Activated CD4-positive, CD25-positive, alpha-beta regulatory T cell treated with anti-CD3 and anti-CD28 coated beads, Interleukin-2, amount 50 U/mL, for 24 hours (primary cell): ENCODE data around the gene USH1C.

Experiments
- ATAC-seq, 2 donors: fragments of 150-1000 bp; cut with Tn5 transposase; one replicate each; pipeline ENCODE4 v1.10.0; 2021; ENCODE audit warnings: mild to moderate bottlenecking in 1 of 2, moderate library complexity in 1 of 2

The USH1C gene

DNA sequence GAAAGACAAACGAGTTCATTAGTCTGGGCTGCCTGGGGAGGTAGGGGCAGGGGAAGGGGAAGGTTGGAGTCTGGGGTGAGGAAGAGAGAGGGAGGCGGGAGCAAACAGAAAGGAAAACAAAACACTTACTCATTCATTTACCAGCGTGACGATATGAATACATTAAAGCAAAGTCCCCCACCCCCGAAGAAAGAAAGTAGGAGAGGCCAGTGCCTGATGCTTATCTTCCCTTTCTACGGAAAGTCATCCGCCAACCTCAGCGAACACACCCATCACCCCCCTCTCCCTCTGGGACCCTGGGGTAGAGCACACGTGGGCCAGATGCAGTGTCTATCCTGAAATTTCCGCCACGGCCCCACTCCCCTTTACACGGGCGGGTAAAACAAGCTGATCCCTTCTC lies 81.3 kb downstream of the USH1C start:
- ATAC-seq = no peak

GRCh38 chr11:17460406-17460805 lies 83.8 kb downstream of the USH1C start:
- no peak for ATAC-seq

- no peak for ATAC-seq
Observed at GRCh38 chr11:17459236-17459896, 84.8 kb downstream of the USH1C start.

- no peak for ATAC-seq
Observed at GRCh38 chr11:17458268-17458667, 85.9 kb downstream of the USH1C start.

- no peak for ATAC-seq
Observed at GRCh38 chr11:17457396-17458173, 86.6 kb downstream of the USH1C start.

DNA sequence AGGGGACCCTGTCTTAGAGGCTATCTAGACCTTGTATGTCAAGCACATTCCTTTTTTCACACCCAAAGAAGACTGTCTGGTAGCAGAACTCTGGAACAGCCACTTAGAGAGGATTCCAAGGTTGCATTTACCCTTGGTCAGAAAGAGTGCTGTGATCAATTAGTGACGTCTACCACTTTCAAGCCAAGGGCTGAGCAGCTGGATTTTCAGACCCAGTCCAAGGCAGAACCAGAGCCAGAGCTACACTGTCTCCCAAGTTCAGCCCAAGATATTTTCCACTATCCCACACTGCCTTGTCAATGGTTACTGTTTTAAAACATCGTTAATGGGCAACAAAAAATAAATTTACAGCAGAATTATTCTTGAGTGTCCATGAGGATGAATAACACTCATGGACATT lies 91.5 kb downstream of the USH1C start:
- no peak for ATAC-seq

GRCh38 chr11:17449158-17449557 lies 95.1 kb downstream of the USH1C start:
- no peak for ATAC-seq

DNA sequence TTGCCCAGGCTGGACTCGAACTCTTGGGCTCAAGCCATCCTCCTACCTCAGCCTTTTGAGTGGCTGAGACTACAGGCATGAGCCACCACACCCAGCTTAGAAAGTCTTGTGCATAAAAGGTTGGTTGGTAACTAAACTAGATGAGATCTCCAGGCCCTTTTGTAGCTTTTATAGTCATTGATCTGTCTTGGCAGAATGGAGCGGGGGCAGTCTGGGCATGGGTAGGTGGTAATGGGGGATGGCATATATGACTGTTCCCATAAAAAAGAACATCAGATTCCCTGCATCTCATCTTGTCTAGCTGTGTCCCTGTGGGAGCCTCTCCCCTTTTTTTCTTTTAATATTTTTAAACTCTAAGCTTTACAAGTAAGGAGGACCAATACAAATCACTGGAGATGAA lies 97.7 kb downstream of the USH1C start:
- ATAC-seq = no peak

GRCh38 chr11:17445240-17445795 lies 98.9 kb downstream of the USH1C start:
- no peak for ATAC-seq

DNA sequence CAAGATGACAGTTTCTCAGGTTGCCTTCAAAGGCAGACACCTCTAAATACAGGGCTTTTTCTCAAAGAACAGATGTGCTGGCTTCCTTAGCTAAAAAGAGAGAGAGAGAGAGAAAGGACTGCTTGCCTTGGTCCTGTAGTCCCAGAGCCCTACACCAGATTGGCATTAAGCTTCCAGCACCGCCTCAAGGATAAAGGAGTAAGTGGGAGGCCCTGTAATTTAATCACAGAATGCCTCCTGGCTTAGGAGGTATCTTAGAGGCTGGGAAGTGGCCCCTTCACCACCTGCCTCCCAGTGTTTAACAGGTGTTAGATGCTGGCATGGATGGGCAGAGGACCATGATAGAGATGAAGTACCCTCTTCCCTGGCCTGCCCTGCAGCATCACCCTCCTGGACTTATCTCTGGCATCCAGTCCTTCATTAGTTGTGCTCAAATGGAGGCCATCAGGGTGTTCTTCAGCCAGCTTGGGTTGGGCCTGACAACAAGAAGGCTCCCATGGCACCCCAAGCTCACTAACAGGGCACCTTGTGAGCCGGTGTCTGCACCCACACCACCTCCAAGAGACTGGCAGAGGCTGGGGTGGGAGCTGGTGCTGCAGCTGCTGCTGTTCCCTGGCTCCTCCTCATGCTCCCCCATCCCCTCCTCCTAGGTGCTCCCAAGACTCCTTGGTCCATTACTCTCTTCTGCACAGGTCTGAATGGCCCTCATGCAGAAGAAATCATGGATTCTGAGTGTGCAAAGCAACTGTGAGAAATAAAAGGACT lies 100.1 kb downstream of the USH1C start:
- no peak for ATAC-seq
